ENCODE measurements around the gene PLA2G6.

DNA sequence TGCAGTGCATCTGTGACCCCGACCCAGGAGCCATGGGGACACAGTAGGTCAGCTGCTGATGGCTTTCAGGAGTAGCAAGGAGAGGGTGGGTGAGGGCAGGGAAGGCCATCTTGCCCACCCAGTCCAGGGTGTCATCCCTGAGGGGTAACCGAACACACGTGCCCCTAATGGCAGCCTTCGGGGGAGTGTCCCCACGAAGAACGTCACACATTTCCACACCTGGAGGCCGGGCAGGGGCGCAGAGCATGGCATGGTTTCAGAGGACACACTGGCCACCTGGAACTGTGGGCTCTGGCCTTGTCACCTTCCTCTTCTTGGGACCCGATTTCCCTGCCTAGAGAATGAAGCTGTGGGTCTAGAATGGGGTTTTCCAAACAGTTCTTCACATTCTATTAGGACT is 51.8 kb downstream of the PLA2G6 start:
- TF ChIP-seq POLR2A (IDR thresholded peaks at IDR 0.05) = no peak
- TF ChIP-seq, protein P1, sequence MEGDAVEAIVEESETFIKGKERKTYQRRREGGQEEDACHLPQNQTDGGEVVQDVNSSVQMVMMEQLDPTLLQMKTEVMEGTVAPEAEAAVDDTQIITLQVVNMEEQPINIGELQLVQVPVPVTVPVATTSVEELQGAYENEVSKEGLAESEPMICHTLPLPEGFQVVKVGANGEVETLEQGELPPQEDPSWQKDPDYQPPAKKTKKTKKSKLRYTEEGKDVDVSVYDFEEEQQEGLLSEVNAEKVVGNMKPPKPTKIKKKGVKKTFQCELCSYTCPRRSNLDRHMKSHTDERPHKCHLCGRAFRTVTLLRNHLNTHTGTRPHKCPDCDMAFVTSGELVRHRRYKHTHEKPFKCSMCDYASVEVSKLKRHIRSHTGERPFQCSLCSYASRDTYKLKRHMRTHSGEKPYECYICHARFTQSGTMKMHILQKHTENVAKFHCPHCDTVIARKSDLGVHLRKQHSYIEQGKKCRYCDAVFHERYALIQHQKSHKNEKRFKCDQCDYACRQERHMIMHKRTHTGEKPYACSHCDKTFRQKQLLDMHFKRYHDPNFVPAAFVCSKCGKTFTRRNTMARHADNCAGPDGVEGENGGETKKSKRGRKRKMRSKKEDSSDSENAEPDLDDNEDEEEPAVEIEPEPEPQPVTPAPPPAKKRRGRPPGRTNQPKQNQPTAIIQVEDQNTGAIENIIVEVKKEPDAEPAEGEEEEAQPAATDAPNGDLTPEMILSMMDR (IDR thresholded peaks at IDR 0.05) = no peak

Measured in ovary (tissue), 3 donors.